Retinal pigment epithelial cell (primary cell): ENCODE results near the gene ZCCHC2.

ENCODE experiments used
- DNase-seq: peaks from one replicate; pipeline ENCODE4 v3.0.0-alpha.2; 2010; ENCODE audit warnings: low read depth
- H3K4me3 ChIP-seq: 2 replicates; pipeline ENCODE4 v1.5.1; 2011; ENCODE audit warnings: mild to moderate bottlenecking, low read length, control low read depth, moderate library complexity
- TF ChIP-seq, protein P1 (sequence below): conservative IDR thresholded peaks from 2 replicates; pipeline ENCODE4 v1.5.1; 2011; ENCODE audit warnings: low read depth, low read length, control low read depth, inconsistent platforms

Gene ZCCHC2

DNA sequence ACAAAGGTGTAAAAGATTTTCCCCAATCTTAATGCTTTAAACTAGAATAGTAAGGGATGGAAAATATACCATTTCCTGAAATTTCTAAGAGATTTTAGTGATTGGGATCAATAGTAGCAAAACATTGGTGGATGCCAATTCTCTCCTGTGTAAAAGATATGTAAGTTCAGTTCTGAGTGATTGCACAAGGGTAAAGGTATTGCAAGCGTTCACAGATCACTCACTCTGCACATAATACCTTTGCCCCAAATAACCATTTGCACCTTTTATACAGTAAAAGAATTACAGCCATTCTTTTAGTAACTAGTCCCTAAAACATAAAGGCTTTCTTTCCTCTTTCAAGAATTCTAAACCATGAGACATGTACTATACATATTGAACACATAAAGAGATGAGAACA lies 13.0 kb upstream of the ZCCHC2 start:
- TF ChIP-seq, protein P1, sequence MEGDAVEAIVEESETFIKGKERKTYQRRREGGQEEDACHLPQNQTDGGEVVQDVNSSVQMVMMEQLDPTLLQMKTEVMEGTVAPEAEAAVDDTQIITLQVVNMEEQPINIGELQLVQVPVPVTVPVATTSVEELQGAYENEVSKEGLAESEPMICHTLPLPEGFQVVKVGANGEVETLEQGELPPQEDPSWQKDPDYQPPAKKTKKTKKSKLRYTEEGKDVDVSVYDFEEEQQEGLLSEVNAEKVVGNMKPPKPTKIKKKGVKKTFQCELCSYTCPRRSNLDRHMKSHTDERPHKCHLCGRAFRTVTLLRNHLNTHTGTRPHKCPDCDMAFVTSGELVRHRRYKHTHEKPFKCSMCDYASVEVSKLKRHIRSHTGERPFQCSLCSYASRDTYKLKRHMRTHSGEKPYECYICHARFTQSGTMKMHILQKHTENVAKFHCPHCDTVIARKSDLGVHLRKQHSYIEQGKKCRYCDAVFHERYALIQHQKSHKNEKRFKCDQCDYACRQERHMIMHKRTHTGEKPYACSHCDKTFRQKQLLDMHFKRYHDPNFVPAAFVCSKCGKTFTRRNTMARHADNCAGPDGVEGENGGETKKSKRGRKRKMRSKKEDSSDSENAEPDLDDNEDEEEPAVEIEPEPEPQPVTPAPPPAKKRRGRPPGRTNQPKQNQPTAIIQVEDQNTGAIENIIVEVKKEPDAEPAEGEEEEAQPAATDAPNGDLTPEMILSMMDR = no peak
- no peak for DNase-seq
- no peak overlapping the region for H3K4me3 ChIP-seq

DNA sequence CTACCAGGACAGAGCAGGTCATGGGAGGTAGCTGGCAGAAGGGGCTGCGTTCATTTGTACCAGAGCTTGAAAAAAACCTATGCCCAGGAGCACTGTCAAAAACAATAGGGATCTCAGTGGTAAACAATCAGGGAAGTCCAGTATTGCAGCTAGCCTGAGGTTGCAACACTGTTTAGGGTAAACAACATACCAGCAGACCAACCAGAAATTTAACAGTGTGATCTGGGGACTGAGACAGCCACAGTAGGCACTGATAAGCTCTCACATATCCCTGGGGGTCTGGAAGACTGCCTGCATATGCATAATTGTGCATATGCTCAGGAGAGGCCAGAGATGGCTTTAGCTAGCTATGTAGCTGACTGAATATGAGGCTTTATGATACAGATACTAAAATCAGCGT lies 12.0 kb upstream of the ZCCHC2 start:
- H3K4me3 ChIP-seq = no peak overlapping the region
- TF ChIP-seq, protein P1 = no peak
- DNase-seq = no peak

DNA sequence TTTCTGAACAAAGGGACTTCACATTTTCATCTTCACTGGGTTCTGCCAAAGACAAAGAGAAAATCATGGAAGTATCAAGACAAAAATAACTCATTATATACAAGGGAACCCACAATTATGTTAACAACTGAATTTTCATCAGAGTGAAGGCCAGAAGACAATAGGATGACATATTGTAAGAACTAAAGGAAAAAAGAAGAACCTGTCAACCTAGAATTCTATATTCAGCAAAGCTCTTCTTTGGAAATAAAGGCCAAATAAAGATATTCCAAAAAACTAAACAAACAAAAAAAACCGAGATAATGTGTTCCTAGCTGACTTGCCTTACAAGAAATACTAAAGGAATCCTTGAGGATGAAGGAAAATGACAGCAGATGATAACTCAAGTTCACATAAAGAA lies 10.3 kb upstream of the ZCCHC2 start:
- DNase-seq = no peak
- no peak overlapping the region for H3K4me3 ChIP-seq
- TF ChIP-seq, protein P1 = no peak

DNA sequence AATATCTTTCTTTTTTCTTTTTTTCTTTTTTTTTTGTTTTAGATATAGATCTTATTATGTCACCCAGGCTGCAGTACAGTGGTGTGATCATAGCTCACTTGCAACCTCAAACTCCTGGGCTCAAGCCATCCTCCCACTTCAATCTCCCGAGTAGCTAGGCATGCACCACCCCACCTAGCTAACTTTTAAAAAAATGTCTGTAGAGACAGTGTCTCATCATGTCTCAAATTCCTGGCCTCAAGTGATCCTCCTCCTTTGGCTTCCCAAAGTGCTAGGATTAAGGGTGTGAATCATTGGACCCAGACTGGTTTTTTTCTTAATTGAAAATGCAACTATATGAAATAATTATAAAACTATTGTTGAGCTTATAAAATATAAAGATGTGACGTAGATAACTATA lies 9.8 kb upstream of the ZCCHC2 start:
- H3K4me3 ChIP-seq = no peak overlapping the region
- TF ChIP-seq, protein P1 = no peak
- no peak for DNase-seq

DNA sequence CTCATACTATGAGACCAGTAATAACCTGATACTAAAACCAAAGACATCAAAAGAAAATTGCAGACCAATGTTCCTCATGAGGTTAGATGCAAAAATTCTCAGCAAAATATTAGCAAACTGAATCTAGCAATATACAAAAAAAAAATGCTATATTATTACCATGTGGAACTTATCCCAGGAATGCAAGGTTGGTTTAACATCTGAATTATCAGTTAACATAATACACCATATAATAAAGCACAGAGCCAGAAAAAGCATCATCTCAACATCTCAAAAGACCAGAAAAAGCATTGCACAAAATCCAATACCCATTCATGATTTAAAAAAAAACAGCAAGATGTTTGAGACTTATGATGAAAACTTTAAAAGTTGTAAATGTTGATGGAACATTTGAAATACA lies 8.3 kb upstream of the ZCCHC2 start:
- TF ChIP-seq, protein P1 = no peak

DNA sequence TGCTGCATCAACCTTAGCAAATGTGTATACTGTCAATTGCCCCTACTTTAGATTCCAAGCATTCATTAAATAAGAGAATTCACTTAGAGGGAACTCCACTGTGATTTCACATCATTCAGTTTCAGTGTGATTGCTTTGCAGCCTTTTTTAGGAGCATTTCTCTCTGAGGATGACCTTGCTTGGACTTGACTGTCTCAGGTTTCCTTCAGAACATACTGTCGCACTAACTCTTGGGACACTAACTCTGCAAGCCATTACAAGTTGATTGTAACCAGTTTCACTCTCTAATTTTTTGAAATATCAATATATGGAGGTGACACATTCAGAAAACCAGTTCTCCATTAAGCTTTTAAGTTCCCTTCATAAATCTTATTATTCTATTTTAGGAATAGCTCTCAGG lies 6.6 kb upstream of the ZCCHC2 start:
- DNase-seq = no peak
- H3K4me3 ChIP-seq = no peak overlapping the region
- TF ChIP-seq, protein P1 = no peak

More for the DNA sequence above, 8.3 kb upstream of the ZCCHC2 start:
- no peak overlapping the region for H3K4me3 ChIP-seq
- DNase-seq = no peak

DNA sequence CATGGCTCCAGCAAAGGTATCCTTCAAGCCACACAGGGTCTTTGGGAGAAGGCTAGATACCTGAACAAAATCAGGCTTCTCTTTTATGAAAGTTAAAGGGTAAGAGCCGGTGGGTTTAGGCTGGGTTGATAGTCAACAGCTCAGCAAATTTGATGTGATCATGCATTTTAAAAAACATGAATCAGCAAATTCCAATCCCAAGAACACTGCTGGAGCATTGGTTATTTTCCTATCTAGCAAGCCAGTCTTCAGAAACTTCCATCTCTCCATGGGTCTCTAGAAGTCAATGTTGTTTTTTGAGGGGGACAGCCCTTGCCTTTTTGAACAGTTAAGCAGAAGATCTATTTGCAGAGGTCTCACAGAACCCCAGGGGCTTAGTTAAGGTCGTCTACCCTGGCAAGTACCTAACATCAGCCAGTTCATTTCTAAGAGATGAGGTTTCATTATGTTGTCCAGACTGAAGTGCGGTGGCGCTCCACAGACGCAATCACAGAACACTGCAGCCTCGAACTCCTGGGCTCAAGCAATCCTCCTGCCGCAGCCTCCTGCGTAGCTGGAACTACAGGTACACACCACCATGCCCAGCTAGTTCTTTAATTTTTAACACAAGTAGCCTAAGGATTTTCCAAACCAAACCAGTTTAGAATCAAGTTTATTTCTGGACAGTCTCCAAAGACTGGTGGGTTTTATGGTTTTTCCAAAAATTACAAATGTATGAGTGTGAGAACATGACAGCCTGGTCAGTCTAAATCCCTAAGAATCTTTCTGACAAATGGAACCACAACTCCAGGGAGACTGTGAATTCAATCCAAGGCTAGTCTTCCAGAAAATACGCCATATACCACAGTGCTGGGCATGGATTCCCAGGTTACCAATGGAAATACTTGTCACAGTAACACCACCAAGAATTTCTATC lies 4.1 kb upstream of the ZCCHC2 start:
- no peak overlapping the region for H3K4me3 ChIP-seq
- DNase-seq = no peak
- TF ChIP-seq, protein P1 = no peak
